Endodermal cell (in vitro differentiated cells): ENCODE measurements around the gene CACNA2D2. TPM values are rescaled to one million over a fixed set of nuclear protein-coding genes. Genes with fewer than 3 reads are reported as not detected.

Experiments
- DNase-seq: peaks from one replicate; pipeline ENCODE4 v3.0.0-alpha.2; 2017
- H3K27ac ChIP-seq: 2 replicates; pipeline ENCODE4 v1.5.1; 2013; ENCODE audit warnings: mild to moderate bottlenecking, low read depth, low read length, moderate library complexity
- H3K27me3 ChIP-seq: 2 replicates; pipeline ENCODE4 v1.6.1; 2013; ENCODE audit warnings: mild to moderate bottlenecking, low read length, moderate library complexity; ENCODE audit not compliant: insufficient read depth, control insufficient read depth, poor library complexity, severe bottlenecking
- H3K36me3 ChIP-seq: 2 replicates; pipeline ENCODE4 v1.7.0; 2013; ENCODE audit warnings: mild to moderate bottlenecking, low read length, moderate library complexity; ENCODE audit not compliant: control insufficient read depth, insufficient read depth
- H3K4me1 ChIP-seq: one replicate; pipeline ENCODE4 v1.7.0; 2013; ENCODE audit warnings: low read length; ENCODE audit not compliant: control insufficient read depth, insufficient read depth
- H3K4me3 ChIP-seq: 2 replicates; pipeline ENCODE4 v1.5.1; 2013; ENCODE audit warnings: mild to moderate bottlenecking, low read length, moderate library complexity
- H3K9ac ChIP-seq: 2 replicates; pipeline ENCODE4 v1.6.1; 2013; ENCODE audit warnings: mild to moderate bottlenecking, low read length, moderate library complexity; ENCODE audit not compliant: poor library complexity, severe bottlenecking; ENCODE audit errors: extremely low read depth
- H3K9me3 ChIP-seq: 2 replicates; pipeline ENCODE4 v1.6.1; 2013; ENCODE audit warnings: mild to moderate bottlenecking, low read length, moderate library complexity; ENCODE audit not compliant: control insufficient read depth
- H3K27ac Mint-ChIP-seq: 2 replicates; pipeline ENCODE4 v1.8.0; 2020; ENCODE audit warnings: mixed read lengths
- H3K27me3 Mint-ChIP-seq: 2 replicates; pipeline ENCODE4 v1.8.0; 2021; ENCODE audit warnings: mild to moderate bottlenecking, mixed read lengths; ENCODE audit not compliant: insufficient read depth
- H3K36me3 Mint-ChIP-seq: 2 replicates; pipeline ENCODE4 v1.8.0; 2020; ENCODE audit warnings: low read depth, mixed read lengths
- H3K4me1 Mint-ChIP-seq: 2 replicates; pipeline ENCODE4 v1.8.0; 2020; ENCODE audit warnings: mixed read lengths
- H3K4me3 Mint-ChIP-seq: 2 replicates; pipeline ENCODE4 v1.8.0; 2020; ENCODE audit warnings: mild to moderate bottlenecking, moderate library complexity, mixed read lengths
- H3K9me3 Mint-ChIP-seq: 2 replicates; pipeline ENCODE4 v1.8.0; 2020; ENCODE audit warnings: mild to moderate bottlenecking, mixed read lengths
- WGBS, 2 experiments: methylation state at CpG; one replicate each; pipeline versions ENCODE4 v1.1.5 to v1.1.7; 2013; ENCODE audit warnings: missing lambda C conversion rate in 2 of 2, mixed read lengths in 1 of 2; ENCODE audit not compliant: insufficient coverage in 1 of 2, insufficient read length in 1 of 2; 5-methylcytosine and 5-hydroxymethylcytosine counted together
- total RNA-seq, 2 donors: library from RNA; stranded (reverse); fragmentation: NEBNext Ultra II Directional in 1 of 2; extraction: Animal tissue kit (Norgen Biotek cat#: 25700) in 1 of 2; gene quantifications; 2 replicates in 1 of 2; 3 replicates in 1 of 2; pipeline ENCODE4 v1.2.1, GENCODE V29; 2021
- TF ChIP-seq, protein P1 (sequence below): fragments of 200-600 bp; sonication (generic); conservative IDR thresholded peaks from 2 replicates; pipeline ENCODE4 v1.5.0; 2021; ENCODE audit warnings: antibody characterized with exemption, mild to moderate bottlenecking

Gene CACNA2D2
- total RNA-seq, 2 donors from 2014 or later = 17.6 to 20.7 TPM

DNA sequence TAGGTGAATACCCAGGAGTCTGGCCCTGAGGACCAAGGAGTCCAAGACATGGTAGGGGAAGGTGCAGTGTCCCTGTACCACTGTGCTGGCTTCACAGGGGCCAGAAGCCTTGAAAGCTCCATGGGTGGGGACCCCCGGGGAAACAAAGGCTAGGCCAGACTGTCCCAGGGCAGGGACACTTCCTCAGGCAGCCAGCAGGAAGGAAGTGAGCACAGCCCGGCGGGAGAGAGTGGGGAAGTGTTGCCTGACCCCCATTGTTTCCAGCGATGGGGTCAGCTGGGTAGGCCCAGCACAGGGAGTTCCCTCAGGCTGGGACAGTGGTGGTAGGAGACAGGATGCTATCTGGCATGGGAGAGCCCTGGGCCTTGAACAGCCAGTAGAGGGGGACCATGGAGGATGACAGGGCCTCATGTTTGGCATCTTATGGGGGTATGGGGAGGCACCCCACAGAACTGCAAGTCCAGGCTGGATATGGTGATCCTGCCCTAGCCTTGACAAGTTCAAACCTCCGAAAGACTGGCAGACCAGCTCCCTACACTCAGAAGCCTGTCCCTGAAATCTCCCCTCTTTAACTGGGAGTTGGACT, 179.7 kb downstream of the CACNA2D2 start:
- Mint-ChIP-seq H3K36me3 (peaks cover 20% of the 10 kb centered on the region), H3K4me3 (no peak overlapping the region), H3K4me1 (peaks cover 34% of the 10 kb centered on the region), H3K9me3 (no peaks in the 10 kb centered on the region), H3K27ac (no peak overlapping the region), H3K27me3 (no peaks in the 10 kb centered on the region)
- H3K27ac ChIP-seq = no peak overlapping the region
- H3K4me1 ChIP-seq = peaks cover 27% of the 10 kb centered on the region
- 85 to 89% methylated on average over 5 of the region's 5 CpGs for WGBS, 2 experiments
- no peaks in the 10 kb centered on the region for H3K9me3 ChIP-seq
- no peaks in the 10 kb centered on the region for H3K27me3 ChIP-seq
- H3K4me3 ChIP-seq = no peak overlapping the region
- no peak for DNase-seq
- H3K9ac ChIP-seq = no peak overlapping the region
- H3K36me3 ChIP-seq = peaks cover 47% of the 10 kb centered on the region
- TF ChIP-seq, protein P1, sequence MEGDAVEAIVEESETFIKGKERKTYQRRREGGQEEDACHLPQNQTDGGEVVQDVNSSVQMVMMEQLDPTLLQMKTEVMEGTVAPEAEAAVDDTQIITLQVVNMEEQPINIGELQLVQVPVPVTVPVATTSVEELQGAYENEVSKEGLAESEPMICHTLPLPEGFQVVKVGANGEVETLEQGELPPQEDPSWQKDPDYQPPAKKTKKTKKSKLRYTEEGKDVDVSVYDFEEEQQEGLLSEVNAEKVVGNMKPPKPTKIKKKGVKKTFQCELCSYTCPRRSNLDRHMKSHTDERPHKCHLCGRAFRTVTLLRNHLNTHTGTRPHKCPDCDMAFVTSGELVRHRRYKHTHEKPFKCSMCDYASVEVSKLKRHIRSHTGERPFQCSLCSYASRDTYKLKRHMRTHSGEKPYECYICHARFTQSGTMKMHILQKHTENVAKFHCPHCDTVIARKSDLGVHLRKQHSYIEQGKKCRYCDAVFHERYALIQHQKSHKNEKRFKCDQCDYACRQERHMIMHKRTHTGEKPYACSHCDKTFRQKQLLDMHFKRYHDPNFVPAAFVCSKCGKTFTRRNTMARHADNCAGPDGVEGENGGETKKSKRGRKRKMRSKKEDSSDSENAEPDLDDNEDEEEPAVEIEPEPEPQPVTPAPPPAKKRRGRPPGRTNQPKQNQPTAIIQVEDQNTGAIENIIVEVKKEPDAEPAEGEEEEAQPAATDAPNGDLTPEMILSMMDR = no peak

DNA sequence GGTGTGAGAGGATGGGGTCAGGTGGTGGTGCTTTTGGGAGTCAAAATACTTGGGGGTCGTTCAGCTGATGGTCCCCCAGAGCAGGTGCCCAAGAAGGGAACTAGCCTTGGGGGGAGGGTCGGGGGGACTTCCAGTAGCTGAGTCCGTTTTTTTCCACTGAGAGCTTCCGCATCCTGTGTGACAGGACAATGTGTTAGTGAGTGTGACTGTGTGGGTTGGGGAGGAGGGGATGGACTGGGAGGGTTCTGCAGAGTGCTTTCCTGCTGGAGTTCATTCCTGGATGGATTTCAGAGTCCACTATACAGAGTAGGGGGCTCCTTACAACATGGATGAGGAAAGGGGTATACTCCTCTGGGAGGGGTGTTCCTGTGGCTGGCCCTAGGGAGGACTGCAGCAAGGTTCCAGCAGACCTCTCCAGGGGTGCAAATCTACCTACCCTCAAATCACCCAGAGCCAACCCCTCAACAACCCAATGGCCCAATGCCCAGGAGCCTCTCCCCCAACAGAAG, 180.3 kb downstream of the CACNA2D2 start:
- Mint-ChIP-seq H3K27ac (no peak overlapping the region), H3K4me1 (peaks cover 35% of the 10 kb centered on the region), H3K9me3 (no peaks in the 10 kb centered on the region), H3K4me3 (peak overlapping the region; percentile 87), H3K27me3 (no peaks in the 10 kb centered on the region), H3K36me3 (peaks cover 26% of the 10 kb centered on the region)
- Histone ChIP-seq H3K36me3 (peaks cover 52% of the 10 kb centered on the region), H3K27me3 (no peaks in the 10 kb centered on the region), H3K9me3 (no peaks in the 10 kb centered on the region), H3K4me1 (peaks cover 23% of the 10 kb centered on the region), H3K27ac (no peak overlapping the region), H3K4me3 (no peak overlapping the region), H3K9ac (no peak overlapping the region)
- TF ChIP-seq, protein P1 = no peak
- no peak for DNase-seq
- WGBS, 2 experiments = 81% methylated on average over 4 of the region's 4 CpGs; no CpG with 5 or more reads in 1 of the 2 experiments

DNA sequence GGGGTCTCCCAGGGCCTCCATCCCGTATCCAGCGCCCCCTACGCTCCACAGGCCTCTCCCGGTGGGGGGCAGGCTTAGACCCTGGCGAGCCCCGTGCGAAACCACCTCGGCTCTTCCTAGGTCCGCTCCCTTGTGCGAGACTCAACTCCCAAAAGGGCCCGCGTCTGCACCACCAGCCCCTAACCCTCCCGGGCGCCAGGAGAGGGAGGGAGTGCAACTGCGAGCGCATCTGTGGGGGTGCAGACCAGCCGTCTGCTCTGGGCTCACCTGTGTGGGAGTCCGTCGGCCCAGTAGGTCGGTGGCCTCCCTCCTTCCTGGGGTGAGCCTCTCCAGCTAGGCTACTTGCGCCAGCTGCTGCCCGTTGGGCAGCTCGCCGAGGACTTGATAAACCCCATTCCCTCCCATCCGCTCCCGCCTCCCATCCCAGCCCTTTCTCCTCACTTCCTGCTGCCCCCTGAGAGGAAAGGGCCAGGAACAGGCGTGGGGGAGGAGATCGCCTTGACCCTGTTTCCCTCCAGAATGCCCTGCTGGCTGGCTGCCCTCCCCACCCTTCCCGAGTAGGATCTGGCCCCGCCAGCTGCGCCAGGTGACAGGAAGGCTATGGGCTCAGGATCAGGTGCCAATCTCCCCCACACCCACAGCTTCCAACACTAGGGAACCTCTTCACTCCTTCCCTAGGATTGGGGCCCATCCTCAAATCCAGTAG, 180.9 kb downstream of the CACNA2D2 start, which contains the start of gene HYAL2:
Gene HYAL2 (minus strand): TSS at position 360 of the 706 bp plus-strand sequence. CDS start 2,256 bp downstream, outside the sequence.
- Mint-ChIP-seq H3K4me3 (peak within 1 kb of the TSS; percentile 87), H3K27me3 (no peaks in the 10 kb centered on the region), H3K9me3 (no peaks in the 10 kb centered on the region), H3K4me1 (peaks cover 35% of the 10 kb centered on the region), H3K36me3 (peaks cover 29% of the 10 kb centered on the region), H3K27ac (peak within 1 kb of the TSS; percentile 99)
- TF ChIP-seq, protein P1 = no peak
- H3K9me3 ChIP-seq = no peaks in the 10 kb centered on the region
- H3K4me1 ChIP-seq = peaks cover 23% of the 10 kb centered on the region
- peak within 1 kb of the TSS; percentile 100 for H3K4me3 ChIP-seq
- WGBS, 2 experiments = 47 to 57% methylated on average over 11 to 31 of the region's 31 CpGs
- peak; percentile 82 for DNase-seq
- H3K36me3 ChIP-seq = peaks cover 57% of the 10 kb centered on the region
- peak within 1 kb of the TSS; percentile 97 for H3K9ac ChIP-seq
- H3K27me3 ChIP-seq = no peaks in the 10 kb centered on the region
- peak within 1 kb of the TSS; percentile 100 for H3K27ac ChIP-seq
